GM21786 (cell line): ENCODE measurements around the gene NRXN3.

Experiments
- ATAC-seq: cut with Tn5 transposase; IDR thresholded peaks from one replicate; pipeline ENCODE4 v1.9.1; 2021; ENCODE audit not compliant: unreplicated experiment

Gene NRXN3

GRCh38 chr14:79424462-79424861, 1254.3 kb downstream of the NRXN3 start:
- ATAC-seq, result no peak

DNA sequence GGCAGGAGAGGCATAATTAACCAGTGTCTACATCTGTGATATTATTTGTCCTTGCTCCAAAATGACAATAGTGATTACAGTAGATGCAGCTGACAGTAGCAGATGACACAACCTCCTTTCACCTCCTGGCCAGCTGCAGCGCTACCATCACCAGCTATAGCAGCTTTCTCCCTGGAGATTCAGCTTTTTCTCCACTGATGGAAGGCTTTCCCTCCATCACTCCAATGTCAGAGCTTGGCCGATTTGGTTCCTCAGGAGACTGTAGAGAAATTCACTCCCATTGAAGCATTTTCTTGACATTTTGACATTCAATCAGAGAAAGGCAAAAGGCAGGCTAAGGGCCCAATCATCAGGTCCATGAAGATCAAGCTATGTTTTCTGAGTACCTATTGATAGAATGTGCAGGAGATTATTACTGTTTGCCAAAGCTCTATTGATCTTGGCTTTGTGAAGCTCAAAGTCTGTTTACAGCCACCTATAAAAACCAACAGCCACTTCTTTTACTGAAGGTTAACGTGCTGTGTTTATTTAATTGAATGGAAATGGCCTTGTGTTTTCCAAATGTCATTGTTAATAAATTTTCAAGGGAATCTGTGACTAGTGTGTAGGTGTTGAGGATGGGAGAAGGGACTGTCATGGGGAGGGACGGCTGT, 1256.1 kb downstream of the NRXN3 start:
- no peak for ATAC-seq

DNA sequence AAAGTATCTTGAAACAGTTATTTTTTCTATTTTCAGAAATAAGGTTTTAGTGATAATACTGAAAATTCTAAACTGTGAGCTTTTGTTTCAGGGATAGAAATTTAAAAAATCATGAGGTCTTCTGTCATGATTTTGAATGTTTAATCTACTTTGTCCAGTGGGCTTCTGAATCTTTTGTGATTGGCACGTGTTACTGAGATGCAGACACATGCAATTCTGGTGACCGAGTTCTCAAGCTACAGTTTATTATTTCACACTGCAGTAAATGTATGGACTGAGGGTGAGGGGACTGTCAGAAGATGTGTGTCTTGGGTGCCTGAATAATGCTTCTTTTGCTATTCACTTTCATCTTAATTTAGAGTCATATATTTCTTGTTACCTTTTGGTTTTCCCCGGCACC, 1262.5 kb downstream of the NRXN3 start:
- no peak for ATAC-seq

DNA sequence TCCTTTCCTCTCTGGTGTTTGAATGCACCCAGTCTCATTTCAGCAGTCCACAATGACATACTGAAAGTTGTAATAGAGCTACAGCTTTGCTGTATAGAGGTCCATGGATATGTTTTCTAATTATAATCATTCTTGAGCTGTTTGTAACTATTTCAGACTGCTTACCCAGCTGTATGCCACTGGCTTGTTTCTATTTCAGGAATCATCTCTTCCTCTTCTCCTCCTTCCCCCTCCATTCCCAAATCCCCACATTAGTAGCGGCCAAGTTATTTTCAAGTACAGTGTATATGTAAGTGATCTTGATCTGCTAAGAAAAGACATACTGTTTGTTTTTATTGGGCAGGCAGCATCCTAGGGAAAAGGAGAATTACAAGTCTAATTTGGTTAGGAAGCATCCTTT, 1266.2 kb downstream of the NRXN3 start:
- ATAC-seq, result no peak

- no peak for ATAC-seq
Observed at GRCh38 chr14:79437951-79438350, 1267.8 kb downstream of the NRXN3 start.

DNA sequence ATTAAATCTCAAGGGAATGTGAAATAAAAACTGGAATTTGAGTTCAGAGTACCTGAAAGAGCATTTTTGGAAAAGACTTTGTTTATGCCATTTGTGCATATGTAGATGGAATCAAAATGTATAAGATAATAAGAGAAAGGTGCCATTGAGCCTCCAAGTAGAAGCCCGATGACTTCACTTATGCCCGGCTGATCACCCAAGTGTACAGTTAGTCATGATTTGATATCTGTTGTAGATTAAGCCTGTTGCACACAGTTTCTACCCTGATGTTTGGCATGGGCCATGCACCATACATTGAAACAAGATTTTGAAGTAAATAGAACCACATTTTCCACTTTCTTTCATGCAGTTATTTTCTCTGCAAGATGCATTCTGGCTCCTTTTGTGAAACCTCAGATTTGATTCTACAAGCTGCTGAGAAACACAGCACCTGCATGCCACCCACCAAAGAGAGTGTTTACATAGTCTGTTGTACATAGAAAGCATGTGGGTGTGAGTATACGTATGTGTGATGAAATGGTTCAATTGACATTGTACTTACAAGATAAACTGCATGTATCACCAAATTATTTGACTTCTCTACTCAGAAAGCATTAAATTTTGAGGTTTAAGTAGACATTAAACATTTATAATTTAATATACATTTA, 1268.6 kb downstream of the NRXN3 start:
- no peak for ATAC-seq

- no peak for ATAC-seq
Observed at GRCh38 chr14:79442786-79443185, 1272.6 kb downstream of the NRXN3 start.

- ATAC-seq, result no peak
Observed at GRCh38 chr14:79443602-79444001, 1273.4 kb downstream of the NRXN3 start.

GRCh38 chr14:79448960-79449359, 1278.8 kb downstream of the NRXN3 start:
- no peak for ATAC-seq

GRCh38 chr14:79451601-79452000, 1281.4 kb downstream of the NRXN3 start:
- ATAC-seq, result no peak

DNA sequence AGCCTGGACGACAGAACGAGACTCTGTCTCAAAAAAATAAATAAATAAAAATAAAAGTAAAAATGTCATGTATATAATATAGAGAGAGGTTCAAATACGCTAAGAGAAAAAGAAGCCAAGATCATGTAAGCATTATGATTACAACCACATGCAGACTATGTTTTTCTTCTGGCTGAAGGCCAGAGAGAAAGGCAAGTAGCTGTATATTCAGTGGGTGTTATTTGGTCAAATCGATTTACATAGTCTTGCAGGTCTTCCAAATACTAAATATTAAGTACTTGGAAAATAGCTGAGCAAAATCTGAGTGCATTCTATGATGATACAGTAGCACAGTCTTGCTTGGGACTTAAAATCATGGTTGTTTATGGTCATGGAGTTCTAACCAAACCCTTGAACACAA, 1283.1 kb downstream of the NRXN3 start:
- no peak for ATAC-seq

- no peak for ATAC-seq
Observed at GRCh38 chr14:79464468-79464867, 1294.3 kb downstream of the NRXN3 start.

DNA sequence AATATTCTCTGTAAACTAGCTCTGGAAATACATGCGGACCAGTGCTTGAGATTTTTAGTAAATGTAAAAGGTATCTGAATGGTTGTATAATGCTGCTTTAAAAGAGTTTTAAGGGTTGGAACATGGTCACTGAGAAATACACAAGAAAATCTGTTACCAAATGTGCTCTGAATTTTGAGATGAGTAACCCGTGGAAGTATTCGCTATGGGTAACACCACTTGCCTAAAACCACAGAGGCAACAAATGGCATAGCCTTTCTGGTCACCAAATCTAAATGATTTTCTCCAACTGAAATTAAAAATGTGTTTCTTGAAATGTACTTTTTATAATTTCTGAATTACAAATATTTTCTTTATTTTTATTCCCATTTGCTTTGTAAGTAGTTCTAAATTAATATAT, 1295.5 kb downstream of the NRXN3 start:
- ATAC-seq, result no peak

- no peak for ATAC-seq
Observed at GRCh38 chr14:79466938-79467527, 1296.9 kb downstream of the NRXN3 start.

GRCh38 chr14:79467835-79468234, 1297.7 kb downstream of the NRXN3 start:
- ATAC-seq, result no peak

- ATAC-seq, result no peak
Observed at GRCh38 chr14:79468486-79468885, 1298.3 kb downstream of the NRXN3 start.

GRCh38 chr14:79473651-79474050, 1303.5 kb downstream of the NRXN3 start:
- ATAC-seq, result no peak

GRCh38 chr14:79475887-79476532, 1305.8 kb downstream of the NRXN3 start:
- ATAC-seq, result no peak

DNA sequence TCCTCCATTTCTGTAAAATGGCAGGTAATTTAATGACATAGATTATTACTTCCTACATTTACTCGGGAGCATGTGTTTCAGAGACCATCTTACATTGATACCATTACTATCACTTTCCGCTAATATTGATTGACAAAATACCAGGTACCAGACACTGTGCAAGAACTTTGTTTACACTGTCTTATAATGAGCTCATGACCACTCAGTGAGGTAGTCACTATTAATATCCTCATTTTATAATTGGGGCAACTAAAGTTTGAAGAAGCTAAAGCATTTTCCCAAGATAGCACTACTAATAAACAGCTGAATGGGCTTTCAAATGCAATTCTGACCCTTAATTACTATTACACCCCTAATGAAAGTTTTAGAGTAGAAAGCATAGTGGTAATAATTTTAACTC, 1306.4 kb downstream of the NRXN3 start:
- no peak for ATAC-seq

GRCh38 chr14:79480212-79480611, 1310.0 kb downstream of the NRXN3 start:
- no peak for ATAC-seq

DNA sequence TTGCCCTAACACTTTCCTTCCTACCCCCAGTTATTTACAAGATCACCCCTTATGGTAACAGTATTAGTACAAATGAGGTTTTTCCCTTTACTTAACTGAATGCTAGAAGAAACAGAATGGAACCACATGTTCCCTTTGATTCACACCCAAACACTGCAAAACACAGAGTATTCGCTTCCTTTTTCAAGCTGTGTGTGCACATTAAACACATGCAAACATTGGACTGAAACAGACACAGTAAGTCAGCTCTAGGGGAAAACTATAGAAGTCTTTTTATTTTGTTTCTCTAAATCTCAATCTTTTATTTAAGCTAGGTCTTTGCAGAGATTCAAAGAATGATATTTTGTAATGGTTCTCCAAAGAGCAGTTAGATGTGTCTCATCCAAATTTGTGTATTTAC, 1312.7 kb downstream of the NRXN3 start:
- ATAC-seq, result no peak
